GM18861 (cell line): ENCODE measurements around the gene PIP4K2B.
A peak's percentile ranks its signal among the peaks of the same experiment; 100 is the strongest.
"Not testable (repeated sequence)": the region's sequence is repeated elsewhere in the genome, so short reads cannot be mapped to it uniquely, and the experiment has no call there.

Source experiments
- ATAC-seq: cut with Tn5 transposase; IDR thresholded peaks from one replicate; pipeline ENCODE4 v1.9.1; 2021; ENCODE audit not compliant: unreplicated experiment

Gene PIP4K2B

GRCh38 chr17:38730526-38731379 is 68.6 kb downstream of the PIP4K2B start:
- ATAC-seq: no peak

- ATAC-seq: peak; percentile 65
These were observed 69.3 kb downstream of the PIP4K2B start, which contains the start of gene CISD3 for GRCh38 chr17:38729886-38730525. Gene CISD3, plus strand, starts transcription at chr17:38730341. Its CDS starts 18 bp downstream, at chr17:38730359.

GRCh38 chr17:38729368-38729885 is 69.9 kb downstream of the PIP4K2B start:
- no peak for ATAC-seq

GRCh38 chr17:38728290-38728831 is 71.0 kb downstream of the PIP4K2B start:
- no peak for ATAC-seq

- no peak for ATAC-seq
These were observed 71.6 kb downstream of the PIP4K2B start for GRCh38 chr17:38727736-38728135.

- ATAC-seq: not testable (repeated sequence)
These were observed 73.2 kb downstream of the PIP4K2B start for GRCh38 chr17:38726145-38726544.

- no peak for ATAC-seq
These were observed 74.3 kb downstream of the PIP4K2B start for GRCh38 chr17:38725066-38725465.

- no peak for ATAC-seq
These were observed 74.9 kb downstream of the PIP4K2B start for GRCh38 chr17:38724337-38724988.

- ATAC-seq: no peak
These were observed 77.6 kb downstream of the PIP4K2B start for GRCh38 chr17:38721802-38722201.

GRCh38 chr17:38720941-38721340 is 78.4 kb downstream of the PIP4K2B start:
- no peak for ATAC-seq

GRCh38 chr17:38719943-38720641 is 79.3 kb downstream of the PIP4K2B start:
- ATAC-seq: no peak

GRCh38 chr17:38719289-38719942 is 79.9 kb downstream of the PIP4K2B start:
- no peak for ATAC-seq

GRCh38 chr17:38717139-38717745 is 82.1 kb downstream of the PIP4K2B start:
- ATAC-seq: no peak

- ATAC-seq: no peak
These were observed 82.9 kb downstream of the PIP4K2B start for GRCh38 chr17:38716368-38717005.
